K562 (cell line): ENCODE data around the gene RBFOX2. TPM values are rescaled to one million over a fixed set of nuclear protein-coding genes. Genes with fewer than 3 reads are reported as not detected.
A peak's percentile ranks its signal among the peaks of the same experiment; 100 is the strongest.

Experiments used
- ARID2 ChIP-seq: fragments of 450-650 bp; IDR thresholded peaks from 2 replicates; pipeline ENCODE4 v1.6.1; 2017; ENCODE audit warnings: antibody characterized with exemption, mild to moderate bottlenecking
- BRCA1 ChIP-seq, 2 experiments: fragments of 450-650 bp in 1 of 2; sonication (generic) in 1 of 2; formaldehyde crosslinking in 1 of 2; IDR thresholded peaks; 2 replicates each; pipeline versions ENCODE4 v1.5.0 to v1.6.1; 2017 to 2020; ENCODE audit warnings: mild to moderate bottlenecking in 1 of 2, missing genetic modification reagents in 1 of 2
- CC2D1A ChIP-seq: fragments of 450-650 bp; IDR thresholded peaks from 2 replicates; pipeline ENCODE4 v1.6.1; 2017; ENCODE audit warnings: mild to moderate bottlenecking
- CEBPG ChIP-seq, 3 experiments: fragments of 200-800 bp in 1 of 3; sonication (Bioruptor generic) in 1 of 3; sonication (generic) in 1 of 3; formaldehyde crosslinking in 1 of 3; IDR thresholded peaks in 2 of 3; conservative IDR thresholded peaks in 1 of 3; 2 replicates each; pipeline versions ENCODE4 v1.6.1 to v1.8.0; 2016 to 2022; ENCODE audit warnings: missing compliant biosample characterization in 2 of 3, missing genetic modification characterization in 2 of 3, mild to moderate bottlenecking in 1 of 3, missing genetic modification reagents in 1 of 3
- DEAF1 ChIP-seq: fragments of 450-650 bp; formaldehyde crosslinking; IDR thresholded peaks from 2 replicates; pipeline ENCODE4 v1.4.0; 2020; ENCODE audit warnings: mild to moderate bottlenecking, moderate library complexity
- DPF2 ChIP-seq: fragments of 450-650 bp; IDR thresholded peaks from 2 replicates; pipeline ENCODE4 v1.6.1; 2016
- E2F5 ChIP-seq: sonication (generic); formaldehyde crosslinking; IDR thresholded peaks from 2 replicates; pipeline ENCODE4 v1.8.0; 2022; ENCODE audit warnings: mild to moderate bottlenecking, missing genetic modification reagents
- ETV5 ChIP-seq: sonication (generic); formaldehyde crosslinking; IDR thresholded peaks from 2 replicates; pipeline ENCODE4 v1.4.0; 2020; ENCODE audit warnings: low read depth, mild to moderate bottlenecking, missing genetic modification reagents
- EWSR1 ChIP-seq: fragments of 450-650 bp; IDR thresholded peaks from 2 replicates; pipeline ENCODE4 v1.6.1; 2018; ENCODE audit warnings: borderline replicate concordance, mild to moderate bottlenecking, low read depth, moderate library complexity; ENCODE audit not compliant: partially characterized antibody
- FOSL1 ChIP-seq: fragments of 200-800 bp; sonication (Bioruptor generic); conservative IDR thresholded peaks from 2 replicates; pipeline ENCODE4 v1.6.1; 2016; ENCODE audit warnings: missing genetic modification characterization, missing compliant biosample characterization
- FOXP1 ChIP-seq: sonication (generic); formaldehyde crosslinking; IDR thresholded peaks from 2 replicates; pipeline ENCODE4 v1.8.0; 2022; ENCODE audit warnings: mild to moderate bottlenecking, missing genetic modification reagents
- GTF2E2 ChIP-seq: fragments of 200-800 bp; sonication (Bioruptor generic); IDR thresholded peaks from 2 replicates; pipeline ENCODE4 v1.6.1; 2016; ENCODE audit warnings: missing genetic modification characterization, missing compliant biosample characterization
- HEY1 ChIP-seq: fragments of 250-450 bp; sonication (Bioruptor Pico); IDR thresholded peaks from 2 replicates; pipeline ENCODE4 v1.5.0; 2020; ENCODE audit warnings: mild to moderate bottlenecking, moderate library complexity, borderline replicate concordance
- HMG20B ChIP-seq: fragments of 250-450 bp; sonication (Bioruptor Pico); IDR thresholded peaks from 2 replicates; pipeline ENCODE4 v1.5.0; 2021; ENCODE audit warnings: mild to moderate bottlenecking
- HNRNPLL ChIP-seq: fragments of 200-400 bp; formaldehyde crosslinking; IDR thresholded peaks from 2 replicates; pipeline ENCODE4 v1.6.1; 2017; ENCODE audit warnings: low read length, low read depth, mild to moderate bottlenecking; ENCODE audit not compliant: poor library complexity, severe bottlenecking
- IRF2 ChIP-seq: sonication (generic); formaldehyde crosslinking; IDR thresholded peaks from 2 replicates; pipeline ENCODE4 v1.8.1; 2022; ENCODE audit warnings: mild to moderate bottlenecking, missing genetic modification reagents
- JUND ChIP-seq, 2 experiments: IDR thresholded peaks; 2 replicates in 1 of 2; 3 replicates in 1 of 2; pipeline ENCODE4 v1.6.1; 2011; ENCODE audit warnings: borderline replicate concordance in 2 of 2, low read depth in 2 of 2, low read length in 2 of 2, improper control_type of control experiment in 1 of 2, missing biosample characterization in 1 of 2, missing genetic modification characterization in 1 of 2, missing genetic modification reagents in 1 of 2
- KAT2B ChIP-seq: IDR thresholded peaks from one replicate; pipeline ENCODE4 v1.6.1; 2012; ENCODE audit warnings: low read depth, mild to moderate bottlenecking, control low read depth, inconsistent platforms, low read length, moderate library complexity
- KAT8 ChIP-seq: fragments of 450-650 bp; IDR thresholded peaks from 2 replicates; pipeline ENCODE4 v1.6.1; 2016; ENCODE audit warnings: low read depth, mild to moderate bottlenecking
- MTA1 ChIP-seq: fragments of 450-650 bp; IDR thresholded peaks from 2 replicates; pipeline ENCODE4 v1.6.1; 2017; ENCODE audit warnings: borderline replicate concordance
- MYNN ChIP-seq, 2 experiments: sonication (generic); formaldehyde crosslinking in 1 of 2; IDR thresholded peaks; 2 replicates each; pipeline versions ENCODE4 v1.5.0 to v1.6.1; 2016 to 2020; ENCODE audit warnings: antibody characterized with exemption in 1 of 2, missing genetic modification reagents in 1 of 2
- NFXL1 ChIP-seq: fragments of 450-650 bp; formaldehyde crosslinking; IDR thresholded peaks from 2 replicates; pipeline ENCODE4 v1.4.0; 2021; ENCODE audit warnings: mild to moderate bottlenecking
- NR1H2 ChIP-seq: sonication (generic); formaldehyde crosslinking; IDR thresholded peaks from 2 replicates; pipeline ENCODE4 v1.4.0; 2020; ENCODE audit warnings: mild to moderate bottlenecking, missing genetic modification reagents
- RAD21 ChIP-seq, 2 experiments: fragments of 250-450 bp in 1 of 2; fragments of 450-650 bp in 1 of 2; sonication (Bioruptor Pico) in 1 of 2; formaldehyde crosslinking in 1 of 2; IDR thresholded peaks in 1 of 2; conservative IDR thresholded peaks in 1 of 2; 2 replicates each; pipeline versions ENCODE4 v1.4.0 to v1.8.0; 2020 to 2022; ENCODE audit warnings: mild to moderate bottlenecking in 2 of 2, moderate library complexity in 1 of 2
- SMARCB1 ChIP-seq: IDR thresholded peaks from 2 replicates; pipeline ENCODE4 v1.6.1; 2011; ENCODE audit warnings: improper control_type of control experiment, low read depth; ENCODE audit not compliant: insufficient read length
- SMC3 ChIP-seq: conservative IDR thresholded peaks from 2 replicates; pipeline ENCODE4 v1.6.1; 2011; ENCODE audit warnings: low read depth, low read length, improper control_type of control experiment; ENCODE audit not compliant: insufficient read depth
- SP2 ChIP-seq: IDR thresholded peaks from 2 replicates; pipeline ENCODE4 v1.6.1; 2011; ENCODE audit warnings: mild to moderate bottlenecking, low read depth, low read length, moderate library complexity; ENCODE audit not compliant: poor library complexity, severe bottlenecking; ENCODE audit errors: extremely low read depth
- TAL1 ChIP-seq: fragments of 450-650 bp; IDR thresholded peaks from 2 replicates; pipeline ENCODE4 v1.6.1; 2016; ENCODE audit warnings: mild to moderate bottlenecking
- polyA plus RNA-seq, 8 experiments: library from polyadenylated mRNA; depleted of rRNA in 4 of 8; stranded (reverse) in 5 of 8; unstranded in 3 of 8; fragments of >200 nt; fragmentation: Nextera tagmentation in 2 of 8; fragmentation: Illumina TruSeq in 1 of 8; extraction: Ambion mirVana in 2 of 8; extraction: Trizol in 1 of 8; gene quantifications; 2 replicates each; pipeline versions ENCODE4 v1.2.1 to v1.2.3, GENCODE V29; 2011 to 2014; ENCODE audit warnings: inconsistent platforms in 1 of 8, missing spikeins in 1 of 8
- total RNA-seq, 7 experiments: library from RNA; depleted of rRNA in 6 of 7; stranded (reverse); fragments of >200 nt in 6 of 7; fragmentation: Illumina TruSeq in 2 of 7; extraction: Trizol in 2 of 7; gene quantifications; 2 replicates each; pipeline versions ENCODE4 v1.2.1 to v1.2.3, GENCODE V29; 2011 to 2021; ENCODE audit warnings: low replicate concordance in 1 of 7

RBFOX2 gene
- total and polyA plus RNA-seq, 9 of the 15 experiments (the other 6 are each of a cell fraction or from before 2014, with no cell fraction given), result 5.8 to 24.8 (median 14.2) TPM

- TF ChIP-seq SMC3 (peak; percentile 65), GTF2E2 (tag) (no peak), MYNN (IDR thresholded peaks at IDR 0.05) (no peak), MYNN (CRISPR knock-in tag; IDR thresholded peaks at IDR 0.05) (no peak), JUND (IDR thresholded peaks at IDR 0.05; ENCODE audit: borderline replicate concordance, low read depth, low read length) (peak; percentile 44; the same call in 1 of the 2 replicates), JUND (tag; IDR thresholded peaks at IDR 0.05; ENCODE audit: borderline replicate concordance, low read depth, low read length) (peak; percentile 57; the same call in 1 of the 3 replicates), KAT8 (no peak), IRF2 (CRISPR knock-in tag) (no peak), DEAF1 (CRISPR knock-in tag) (peak; percentile 78), EWSR1 (no peak), SMARCB1 (no peak), FOXP1 (no peak), HNRNPLL (no peak), NR1H2 (CRISPR knock-in tag) (no peak), FOSL1 (tag) (peak; percentile 64), HMG20B (no peak), DPF2 (0 out of 2 replicates have a peak, but pooled peaks have one; percentile 28), CEBPG (CRISPR knock-in tag; IDR thresholded peaks at IDR 0.05) (no peak), CEBPG (tag; conservative IDR thresholded peaks at IDR 0.05 in 1 of 2, IDR thresholded peaks at IDR 0.05 in 1 of 2) (0 out of 4 replicates have a peak, but pooled peaks of 1 of the 2 experiments have one; percentile 9), ARID2 (0 out of 2 replicates have a peak, but pooled peaks have one; percentile 69), E2F5 (CRISPR knock-in tag) (no peak), NFXL1 (CRISPR knock-in tag) (no peak), BRCA1 (IDR thresholded peaks at IDR 0.05) (no peak), BRCA1 (CRISPR knock-in tag; IDR thresholded peaks at IDR 0.05) (no peak), CC2D1A (peak; percentile 60; the same call in 1 of the 2 replicates), ETV5 (CRISPR knock-in tag) (no peak), KAT2B (no peak), TAL1 (no peak), RAD21 (CRISPR knock-in tag; conservative IDR thresholded peaks at IDR 0.05 in 1 of 2, IDR thresholded peaks at IDR 0.05 in 1 of 2) (peak; percentile 81 to 88), SP2 (no peak), HEY1 (CRISPR knock-in tag) (no peak), MTA1 (no peak)
Measured at GRCh38 chr22:35921777-35922176, 106.8 kb downstream of the RBFOX2 start (continued).
